TTC549 (cell line): Measurements from ENCODE around the gene TMEM87A.

Experiments used
- FAIRE-seq: peaks from 2 replicates; lab custom pipeline; 2012; peaks lifted over from hg19 to GRCh38; lab: Jason Lieb, UNC

The TMEM87A gene

GRCh38 chr15:42202653-42203052 is 70.6 kb downstream of the TMEM87A start:
- no peak for FAIRE-seq

- FAIRE-seq = no peak
These were observed 71.4 kb downstream of the TMEM87A start for GRCh38 chr15:42201801-42202200.

GRCh38 chr15:42199126-42199525 is 74.1 kb downstream of the TMEM87A start:
- no peak for FAIRE-seq

- FAIRE-seq = no peak
These were observed 74.7 kb downstream of the TMEM87A start for GRCh38 chr15:42198516-42198915.

- no peak for FAIRE-seq
These were observed 78.7 kb downstream of the TMEM87A start for GRCh38 chr15:42194513-42194912.

GRCh38 chr15:42193383-42193782 is 79.8 kb downstream of the TMEM87A start:
- FAIRE-seq = no peak

GRCh38 chr15:42191610-42192346 is 81.5 kb downstream of the TMEM87A start:
- no peak for FAIRE-seq

GRCh38 chr15:42190370-42190769 is 82.9 kb downstream of the TMEM87A start:
- no peak for FAIRE-seq

GRCh38 chr15:42185801-42186200 is 87.4 kb downstream of the TMEM87A start:
- no peak for FAIRE-seq

- FAIRE-seq = no peak
These were observed 88.5 kb downstream of the TMEM87A start for GRCh38 chr15:42184736-42185135.

GRCh38 chr15:42184296-42184695 is 88.9 kb downstream of the TMEM87A start:
- no peak for FAIRE-seq

- FAIRE-seq = no peak
These were observed 90.3 kb downstream of the TMEM87A start for GRCh38 chr15:42182961-42183360.

GRCh38 chr15:42182328-42182886 is 90.8 kb downstream of the TMEM87A start:
- FAIRE-seq = no peak

- no peak for FAIRE-seq
These were observed 95.2 kb downstream of the TMEM87A start for GRCh38 chr15:42178056-42178455.

GRCh38 chr15:42175671-42176070 is 97.6 kb downstream of the TMEM87A start:
- no peak for FAIRE-seq

- no peak for FAIRE-seq
These were observed 100.8 kb downstream of the TMEM87A start for GRCh38 chr15:42172475-42172874.

GRCh38 chr15:42171795-42172194 is 101.4 kb downstream of the TMEM87A start:
- FAIRE-seq = no peak

GRCh38 chr15:42171122-42171521 is 102.1 kb downstream of the TMEM87A start:
- no peak for FAIRE-seq

- FAIRE-seq = no peak
These were observed 106.8 kb downstream of the TMEM87A start for GRCh38 chr15:42166225-42166940.

- FAIRE-seq = no peak
These were observed 108.1 kb downstream of the TMEM87A start for GRCh38 chr15:42165106-42165505.

- no peak for FAIRE-seq
These were observed 109.2 kb downstream of the TMEM87A start for GRCh38 chr15:42163947-42164550.

- no peak for FAIRE-seq
These were observed 109.9 kb downstream of the TMEM87A start for GRCh38 chr15:42163291-42163690.
